Adrenal gland (tissue), 5 donors: ENCODE measurements around the gene KIAA1328.

Source experiments
- POLR2A ChIP-seq, 2 donors: fragments of 450-650 bp; IDR thresholded peaks; one replicate each; pipeline ENCODE4 v1.6.1; 2017; ENCODE audit warnings: antibody characterized with exemption in 2 of 2, mild to moderate bottlenecking in 2 of 2, moderate library complexity in 1 of 2
- TF ChIP-seq, protein P1 (sequence below), 6 experiments: fragments of 450-650 bp in 4 of 6; fragments of 200-600 bp in 2 of 6; sonication (generic) in 1 of 6; IDR thresholded peaks; 1 replicate in 5 of 6; 2 replicates in 1 of 6; pipeline versions ENCODE4 v1.5.1 to v1.8.0; 2016 to 2021; ENCODE audit warnings: antibody characterized with exemption in 6 of 6, mild to moderate bottlenecking in 2 of 6, moderate library complexity in 1 of 6
- donor health status: DM: no; HTN: no; CAD: no.

DNA sequence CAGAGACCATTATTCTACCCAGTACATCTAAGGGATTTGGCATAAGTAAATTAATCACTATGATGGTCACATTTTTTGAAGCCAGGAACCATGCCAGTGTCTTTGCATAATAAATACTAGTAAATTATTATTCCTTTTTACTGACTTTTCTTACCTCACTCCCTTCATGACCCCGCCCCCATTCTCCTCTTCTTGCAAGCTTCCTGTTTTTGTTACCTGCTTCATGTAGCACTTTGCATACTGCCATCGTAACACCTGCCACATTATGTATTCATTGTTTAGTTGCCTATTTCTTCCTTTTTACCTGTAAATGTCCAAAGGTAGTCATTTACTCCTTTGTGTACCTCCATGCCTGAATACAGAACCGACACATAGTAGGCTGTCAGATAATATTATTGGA, 309.5 kb downstream of the KIAA1328 start:
- TF ChIP-seq, protein P1, sequence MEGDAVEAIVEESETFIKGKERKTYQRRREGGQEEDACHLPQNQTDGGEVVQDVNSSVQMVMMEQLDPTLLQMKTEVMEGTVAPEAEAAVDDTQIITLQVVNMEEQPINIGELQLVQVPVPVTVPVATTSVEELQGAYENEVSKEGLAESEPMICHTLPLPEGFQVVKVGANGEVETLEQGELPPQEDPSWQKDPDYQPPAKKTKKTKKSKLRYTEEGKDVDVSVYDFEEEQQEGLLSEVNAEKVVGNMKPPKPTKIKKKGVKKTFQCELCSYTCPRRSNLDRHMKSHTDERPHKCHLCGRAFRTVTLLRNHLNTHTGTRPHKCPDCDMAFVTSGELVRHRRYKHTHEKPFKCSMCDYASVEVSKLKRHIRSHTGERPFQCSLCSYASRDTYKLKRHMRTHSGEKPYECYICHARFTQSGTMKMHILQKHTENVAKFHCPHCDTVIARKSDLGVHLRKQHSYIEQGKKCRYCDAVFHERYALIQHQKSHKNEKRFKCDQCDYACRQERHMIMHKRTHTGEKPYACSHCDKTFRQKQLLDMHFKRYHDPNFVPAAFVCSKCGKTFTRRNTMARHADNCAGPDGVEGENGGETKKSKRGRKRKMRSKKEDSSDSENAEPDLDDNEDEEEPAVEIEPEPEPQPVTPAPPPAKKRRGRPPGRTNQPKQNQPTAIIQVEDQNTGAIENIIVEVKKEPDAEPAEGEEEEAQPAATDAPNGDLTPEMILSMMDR (IDR thresholded peaks at IDR 0.05) = no peak
- no peak for TF ChIP-seq POLR2A (IDR thresholded peaks at IDR 0.05)
